NT2/D1 (cell line): ENCODE data around the gene STK32B.
"Not testable (repeated sequence)": the region's sequence is repeated elsewhere in the genome, so short reads cannot be mapped to it uniquely, and the experiment has no call there.

Source experiments
- DNase-seq: peaks from one replicate; pipeline ENCODE4 v3.0.0-alpha.2; 2011; ENCODE audit warnings: low read depth, low spot score
- H3K27me3 ChIP-seq: 2 replicates; pipeline ENCODE4 v1.6.0; 2011; ENCODE audit warnings: mild to moderate bottlenecking; ENCODE audit not compliant: insufficient read length, insufficient read depth
- H3K36me3 ChIP-seq: 2 replicates; pipeline ENCODE4 v1.6.1; 2011; ENCODE audit warnings: mild to moderate bottlenecking, low read length, mixed read lengths; ENCODE audit not compliant: insufficient read depth, insufficient read length
- H3K4me1 ChIP-seq: 2 replicates; pipeline ENCODE4 v1.5.1; 2011; ENCODE audit not compliant: insufficient read depth, insufficient read length
- H3K4me3 ChIP-seq: 2 replicates; pipeline ENCODE4 v1.5.1; 2011; ENCODE audit warnings: low read depth; ENCODE audit not compliant: insufficient read length
- H3K9ac ChIP-seq: 2 replicates; pipeline ENCODE4 v1.6.0; 2011; ENCODE audit warnings: low read depth; ENCODE audit not compliant: insufficient read length
- H3K9me3 ChIP-seq: 2 replicates; pipeline ENCODE4 v1.5.1; 2011; ENCODE audit warnings: mild to moderate bottlenecking, low read length; ENCODE audit not compliant: insufficient read depth
- SUZ12 ChIP-seq: IDR thresholded peaks from 2 replicates; pipeline ENCODE4 v1.6.1; 2011; ENCODE audit not compliant: insufficient read length, insufficient read depth; ENCODE audit errors: extremely low read depth
- YY1 ChIP-seq: IDR thresholded peaks from 2 replicates; pipeline ENCODE4 v1.6.1; 2011; ENCODE audit not compliant: insufficient read length, insufficient read depth
- ZNF274 ChIP-seq: IDR thresholded peaks from 2 replicates; pipeline ENCODE4 v1.6.1; 2011; ENCODE audit warnings: mild to moderate bottlenecking, low read depth, low read length

Gene STK32B

GRCh38 chr4:5424901-5425300, 373.6 kb downstream of the STK32B start:
- no peaks in the 10 kb centered on the region for H3K36me3 ChIP-seq

GRCh38 chr4:5429747-5430146, 378.5 kb downstream of the STK32B start:
- Histone ChIP-seq H3K27me3 (no peaks in the 10 kb centered on the region), H3K36me3 (no peaks in the 10 kb centered on the region), H3K4me3 (no peak overlapping the region), H3K9ac (no peak overlapping the region), H3K9me3 (peaks cover 6% of the 10 kb centered on the region; the same call in 1 of the 2 replicates), H3K4me1 (no peaks in the 10 kb centered on the region)
- no peak for TF ChIP-seq ZNF274
- no peak for TF ChIP-seq SUZ12
- TF ChIP-seq YY1, result no peak
- no peak for DNase-seq

More at GRCh38 chr4:5424901-5425300, 373.6 kb downstream of the STK32B start:
- Histone ChIP-seq H3K4me3 (no peak overlapping the region), H3K27me3 (no peaks in the 10 kb centered on the region), H3K9ac (no peak overlapping the region), H3K9me3 (peaks cover 3% of the 10 kb centered on the region; the same call in 1 of the 2 replicates), H3K4me1 (no peaks in the 10 kb centered on the region)
- no peak for DNase-seq
- TF ChIP-seq ZNF274 (no peak), YY1 (no peak), SUZ12 (no peak)

- Histone ChIP-seq H3K27me3 (no peaks in the 10 kb centered on the region), H3K4me3 (no peak overlapping the region), H3K4me1 (no peaks in the 10 kb centered on the region), H3K9ac (no peak overlapping the region), H3K9me3 (peaks cover 6% of the 10 kb centered on the region; the same call in 1 of the 2 replicates), H3K36me3 (no peaks in the 10 kb centered on the region)
- TF ChIP-seq YY1 (no peak), ZNF274 (no peak), SUZ12 (no peak)
- DNase-seq, result no peak
Observed at GRCh38 chr4:5433196-5433595, 381.9 kb downstream of the STK32B start.

- Histone ChIP-seq H3K4me3 (no peak overlapping the region), H3K27me3 (no peaks in the 10 kb centered on the region), H3K9me3 (0 out of 2 replicates have a peak, but pooled peaks cover under 1% of the 10 kb centered on the region), H3K36me3 (no peaks in the 10 kb centered on the region), H3K4me1 (no peaks in the 10 kb centered on the region), H3K9ac (no peak overlapping the region)
- DNase-seq, result no peak
- TF ChIP-seq SUZ12 (no peak), ZNF274 (no peak), YY1 (no peak)
Observed at GRCh38 chr4:5435201-5435600, 383.9 kb downstream of the STK32B start.

GRCh38 chr4:5435823-5436222, 384.5 kb downstream of the STK32B start:
- Histone ChIP-seq H3K9me3 (no peaks in the 10 kb centered on the region), H3K4me3 (no peak overlapping the region), H3K4me1 (no peaks in the 10 kb centered on the region), H3K27me3 (no peaks in the 10 kb centered on the region), H3K9ac (no peak overlapping the region), H3K36me3 (no peaks in the 10 kb centered on the region)
- TF ChIP-seq YY1 (no peak), ZNF274 (no peak), SUZ12 (no peak)
- DNase-seq, result no peak

GRCh38 chr4:5443976-5444802, 392.9 kb downstream of the STK32B start:
- not testable (repeated sequence) for H3K9ac ChIP-seq, H3K9me3 ChIP-seq, H3K36me3 ChIP-seq, DNase-seq, H3K27me3 ChIP-seq, H3K4me1 ChIP-seq
- H3K4me3 ChIP-seq, result peak overlapping the region; percentile 8

- Histone ChIP-seq H3K4me3 (no peak overlapping the region), H3K9me3 (peaks cover 10% of the 10 kb centered on the region; the same call in 1 of the 2 replicates), H3K4me1 (peaks cover 5% of the 10 kb centered on the region), H3K27me3 (no peaks in the 10 kb centered on the region), H3K9ac (no peak overlapping the region), H3K36me3 (no peaks in the 10 kb centered on the region)
- DNase-seq, result no peak
- TF ChIP-seq SUZ12, result no peak
- TF ChIP-seq YY1, result no peak
- TF ChIP-seq ZNF274, result no peak
Observed at GRCh38 chr4:5444918-5445517, 393.7 kb downstream of the STK32B start.
